Astrocyte (in vitro differentiated cells and primary cell): ENCODE measurements around the gene GPBP1L1. TPM values are rescaled to one million over a fixed set of nuclear protein-coding genes. Genes with fewer than 3 reads are reported as not detected.

Source experiments
- DNase-seq: peaks from one replicate; pipeline ENCODE4 v3.0.0-alpha.2; 2010; ENCODE audit warnings: low read depth
- FAIRE-seq: peaks from 2 replicates; lab custom pipeline; 2011; peaks lifted over from hg19 to GRCh38; lab: Jason Lieb, UNC
- H2AFZ ChIP-seq: 2 replicates; pipeline ENCODE4 v1.6.0; 2012; ENCODE audit warnings: low read depth, low read length, inconsistent platforms
- H3K27ac ChIP-seq: 2 replicates; pipeline ENCODE4 v1.5.1; 2011; ENCODE audit warnings: low read depth, low read length, inconsistent platforms
- H3K27me3 ChIP-seq: 2 replicates; pipeline ENCODE4 v1.6.0; 2011; ENCODE audit warnings: low read length, inconsistent platforms; ENCODE audit not compliant: insufficient read depth
- H3K36me3 ChIP-seq: 2 replicates; pipeline ENCODE4 v1.5.1; 2011; ENCODE audit warnings: low read length, inconsistent platforms; ENCODE audit not compliant: insufficient read depth
- H3K4me1 ChIP-seq: 2 replicates; pipeline ENCODE4 v1.5.1; 2011; ENCODE audit warnings: low read length, inconsistent platforms; ENCODE audit not compliant: insufficient read depth
- H3K4me2 ChIP-seq: 2 replicates; pipeline ENCODE4 v1.6.0; 2012; ENCODE audit warnings: low read length, inconsistent platforms
- H3K4me3 ChIP-seq: 2 replicates; pipeline ENCODE4 v1.5.1; 2011; ENCODE audit warnings: low read depth, mild to moderate bottlenecking, low read length, inconsistent platforms; ENCODE audit not compliant: insufficient read depth
- H3K79me2 ChIP-seq: 2 replicates; pipeline ENCODE4 v1.6.0; 2012; ENCODE audit warnings: mild to moderate bottlenecking, low read length, inconsistent platforms; ENCODE audit not compliant: insufficient read depth
- H3K9ac ChIP-seq: 2 replicates; pipeline ENCODE4 v1.6.0; 2012; ENCODE audit warnings: mild to moderate bottlenecking, low read length, inconsistent platforms
- H3K9me3 ChIP-seq: 2 replicates; pipeline ENCODE4 v1.5.1; 2012; ENCODE audit warnings: low read depth, mild to moderate bottlenecking, low read length, inconsistent platforms; ENCODE audit not compliant: insufficient read depth
- H4K20me1 ChIP-seq: 2 replicates; pipeline ENCODE4 v1.6.0; 2012; ENCODE audit warnings: low read length, inconsistent platforms; ENCODE audit not compliant: insufficient read depth
- H3K27ac Mint-ChIP-seq: one replicate; pipeline ENCODE4 v1.8.0; 2021; ENCODE audit warnings: mild to moderate bottlenecking, mixed read lengths; ENCODE audit not compliant: unreplicated experiment
- H3K27me3 Mint-ChIP-seq: one replicate; pipeline ENCODE4 v1.8.0; 2021; ENCODE audit warnings: low read depth, mixed read lengths; ENCODE audit not compliant: unreplicated experiment
- H3K36me3 Mint-ChIP-seq: one replicate; pipeline ENCODE4 v1.8.0; 2021; ENCODE audit warnings: low read depth, mixed read lengths; ENCODE audit not compliant: unreplicated experiment
- H3K4me1 Mint-ChIP-seq: one replicate; pipeline ENCODE4 v1.8.0; 2021; ENCODE audit warnings: low read depth, mixed read lengths; ENCODE audit not compliant: unreplicated experiment
- H3K4me3 Mint-ChIP-seq: one replicate; pipeline ENCODE4 v1.8.0; 2021; ENCODE audit warnings: mild to moderate bottlenecking, moderate library complexity, mixed read lengths; ENCODE audit not compliant: unreplicated experiment
- H3K9me3 Mint-ChIP-seq: one replicate; pipeline ENCODE4 v1.8.0; 2021; ENCODE audit warnings: mild to moderate bottlenecking, mixed read lengths; ENCODE audit not compliant: unreplicated experiment
- CTCF ChIP-seq: IDR thresholded peaks from 2 replicates; pipeline ENCODE4 v1.5.1; 2011; ENCODE audit warnings: low read depth, mild to moderate bottlenecking, inconsistent platforms, low read length, moderate library complexity; ENCODE audit not compliant: insufficient read depth
- EZH2 ChIP-seq: IDR thresholded peaks from 2 replicates; pipeline ENCODE4 v1.6.1; 2012; ENCODE audit warnings: mild to moderate bottlenecking, low read length, inconsistent platforms; ENCODE audit not compliant: insufficient read depth
- total RNA-seq: library from RNA; stranded (reverse); gene quantifications from 2 replicates; pipeline ENCODE4 v1.2.1, GENCODE V29; 2021

The GPBP1L1 gene
- total RNA-seq, 1 donor from 2014 or later = 116 TPM

GRCh38 chr1:45643321-45643720 lies 43.0 kb downstream of the GPBP1L1 start:
- FAIRE-seq = no peak
- Histone ChIP-seq H3K4me1 (no peaks in the 10 kb centered on the region), H3K79me2 (peaks cover 18% of the 10 kb centered on the region), H3K27ac (no peak overlapping the region), H3K4me3 (no peak overlapping the region), H3K4me2 (no peak overlapping the region), H3K27me3 (no peaks in the 10 kb centered on the region), H3K9ac (no peak overlapping the region), H3K36me3 (peaks cover 28% of the 10 kb centered on the region), H2AFZ (no peak overlapping the region), H4K20me1 (peaks cover 22% of the 10 kb centered on the region), H3K9me3 (no peaks in the 10 kb centered on the region)
- Mint-ChIP-seq H3K27me3 (no peaks in the 10 kb centered on the region), H3K4me1 (peaks cover 2% of the 10 kb centered on the region), H3K36me3 (peaks cover 13% of the 10 kb centered on the region), H3K4me3 (no peak overlapping the region), H3K9me3 (no peaks in the 10 kb centered on the region), H3K27ac (no peak overlapping the region)
- no peak for TF ChIP-seq CTCF
- no peak for TF ChIP-seq EZH2
- DNase-seq = no peak

GRCh38 chr1:45640293-45640692 lies 46.0 kb downstream of the GPBP1L1 start:
- H3K36me3 ChIP-seq = peaks cover 34% of the 10 kb centered on the region
- FAIRE-seq (no peak), DNase-seq (no peak)
- H3K4me2 ChIP-seq = no peak overlapping the region
- Mint-ChIP-seq H3K9me3 (no peaks in the 10 kb centered on the region), H3K4me3 (no peak overlapping the region), H3K36me3 (peaks cover 11% of the 10 kb centered on the region), H3K27me3 (no peaks in the 10 kb centered on the region), H3K4me1 (peaks cover 2% of the 10 kb centered on the region), H3K27ac (no peak overlapping the region)
- no peaks in the 10 kb centered on the region for H3K4me1 ChIP-seq
- no peaks in the 10 kb centered on the region for H3K27me3 ChIP-seq
- no peak overlapping the region for H2AFZ ChIP-seq
- H3K4me3 ChIP-seq = no peak overlapping the region
- H3K79me2 ChIP-seq = no peaks in the 10 kb centered on the region
- H3K27ac ChIP-seq = no peak overlapping the region
- H3K9me3 ChIP-seq = no peaks in the 10 kb centered on the region
- no peak overlapping the region for H3K9ac ChIP-seq
- H4K20me1 ChIP-seq = peaks cover 11% of the 10 kb centered on the region
- TF ChIP-seq EZH2 (no peak), CTCF (no peak)

GRCh38 chr1:45635211-45635610 lies 51.1 kb downstream of the GPBP1L1 start:
- peaks cover 62% of the 10 kb centered on the region for H3K36me3 ChIP-seq
- no peaks in the 10 kb centered on the region for H3K4me1 ChIP-seq
- H3K27me3 ChIP-seq = no peaks in the 10 kb centered on the region
- H3K4me2 ChIP-seq = no peak overlapping the region
- H3K79me2 ChIP-seq = no peaks in the 10 kb centered on the region
- no peak overlapping the region for H2AFZ ChIP-seq
- H4K20me1 ChIP-seq = peaks cover 14% of the 10 kb centered on the region
- Mint-ChIP-seq H3K27me3 (no peaks in the 10 kb centered on the region), H3K9me3 (no peaks in the 10 kb centered on the region), H3K27ac (no peak overlapping the region), H3K36me3 (peaks cover 15% of the 10 kb centered on the region), H3K4me3 (no peak overlapping the region), H3K4me1 (no peaks in the 10 kb centered on the region)
- no peaks in the 10 kb centered on the region for H3K9me3 ChIP-seq
- no peak for DNase-seq
- H3K4me3 ChIP-seq = no peak overlapping the region
- no peak overlapping the region for H3K9ac ChIP-seq
- no peak for FAIRE-seq
- TF ChIP-seq EZH2 = no peak
- TF ChIP-seq CTCF = no peak
- H3K27ac ChIP-seq = no peak overlapping the region
